Measurements from ENCODE around the gene GADD45GIP1. TPM values are rescaled to one million over a fixed set of nuclear protein-coding genes. Genes with fewer than 3 reads are reported as not detected.
A peak's percentile ranks its signal among the peaks of the same experiment; 100 is the strongest.

GADD45GIP1 gene
- total and polyA plus RNA-seq, 2 donors (not counting 1 experiment from before 2014, with no cell fraction given) = 19.5 to 19.7 TPM

- H4K20me1 ChIP-seq (ENCODE audit: control insufficient read depth, extremely low read depth, insufficient read depth, low read length) = no peaks in the 10 kb centered on the region
- H3K9ac ChIP-seq (ENCODE audit: insufficient read depth, low read length) = no peak overlapping the region
- H3K9me3 ChIP-seq (ENCODE audit: control insufficient read depth, insufficient read depth, low read depth, low read length) = no peaks in the 10 kb centered on the region
- no peak overlapping the region for H3K4me3 ChIP-seq (replicated peaks in 1 of 4; ENCODE audit: control extremely low read depth in 1 of 4, insufficient read depth in 1 of 4, low read depth in 3 of 4, low read length in 4 of 4)
- H3K79me2 ChIP-seq (ENCODE audit: control insufficient read depth, insufficient read depth, low read length) = peaks cover 39% of the 10 kb centered on the region
- H3K27ac ChIP-seq (ENCODE audit: insufficient read depth, low read length) = peak overlapping the region; percentile 24
- H3K36me3 ChIP-seq (ENCODE audit: control insufficient read depth, insufficient read depth, low read length) = peaks cover 44% of the 10 kb centered on the region
- no peaks in the 10 kb centered on the region for H3K27me3 ChIP-seq (ENCODE audit: control insufficient read depth, insufficient read depth, low read length)
- no peak overlapping the region for H3K4me2 ChIP-seq (ENCODE audit: extremely low read depth, insufficient read depth, low read length)
- DNase-seq (ENCODE audit: low read depth in 2 of 2) = no peak
- peaks cover 15% of the 10 kb centered on the region for H3K4me1 ChIP-seq (ENCODE audit: control insufficient read depth, extremely low read depth, insufficient read depth, low read length)
- TF ChIP-seq EZH2 (IDR thresholded peaks at IDR 0.05; ENCODE audit: low read length, missing control alignments) = no peak
- TF ChIP-seq CTCF (conservative IDR thresholded peaks at IDR 0.05 in 1 of 2, IDR thresholded peaks at IDR 0.05 in 1 of 2; ENCODE audit: low read depth in 1 of 2, low read length in 2 of 2) = no peak
- no peak overlapping the region for H2AFZ ChIP-seq (ENCODE audit: low read length)
Measured at GRCh38 chr19:12947702-12948611, 9.1 kb downstream of the GADD45GIP1 start.

- H3K79me2 ChIP-seq (ENCODE audit: control insufficient read depth, insufficient read depth, low read length) = peaks cover 44% of the 10 kb centered on the region
- no peaks in the 10 kb centered on the region for H3K27me3 ChIP-seq (ENCODE audit: control insufficient read depth, insufficient read depth, low read length)
- no peaks in the 10 kb centered on the region for H4K20me1 ChIP-seq (ENCODE audit: control insufficient read depth, extremely low read depth, insufficient read depth, low read length)
- peak overlapping the region; percentile 89 for H3K27ac ChIP-seq (ENCODE audit: insufficient read depth, low read length)
- H3K4me1 ChIP-seq (ENCODE audit: control insufficient read depth, extremely low read depth, insufficient read depth, low read length) = peaks cover 12% of the 10 kb centered on the region
- H3K4me3 ChIP-seq (replicated peaks in 1 of 4; ENCODE audit: control extremely low read depth in 1 of 4, insufficient read depth in 1 of 4, low read depth in 3 of 4, low read length in 4 of 4) = peak overlapping the region; percentile 84 to 99 (median 88)
- H2AFZ ChIP-seq (ENCODE audit: low read length) = no peak overlapping the region
- no peaks in the 10 kb centered on the region for H3K9me3 ChIP-seq (ENCODE audit: control insufficient read depth, insufficient read depth, low read depth, low read length)
- peak overlapping the region; percentile 78 for H3K9ac ChIP-seq (ENCODE audit: insufficient read depth, low read length)
- peak overlapping the region; percentile 99 for H3K4me2 ChIP-seq (ENCODE audit: extremely low read depth, insufficient read depth, low read length)
- peaks cover 41% of the 10 kb centered on the region for H3K36me3 ChIP-seq (ENCODE audit: control insufficient read depth, insufficient read depth, low read length)
- DNase-seq (ENCODE audit: low read depth in 2 of 2) = no peak
- TF ChIP-seq EZH2 (IDR thresholded peaks at IDR 0.05; ENCODE audit: low read length, missing control alignments) (no peak), CTCF (conservative IDR thresholded peaks at IDR 0.05 in 1 of 2, IDR thresholded peaks at IDR 0.05 in 1 of 2; ENCODE audit: low read depth in 1 of 2, low read length in 2 of 2) (no peak)
Measured at GRCh38 chr19:12946731-12947496, 10.1 kb downstream of the GADD45GIP1 start.

- peaks cover 51% of the 10 kb centered on the region for H3K79me2 ChIP-seq (ENCODE audit: control insufficient read depth, insufficient read depth, low read length)
- TF ChIP-seq CTCF (conservative IDR thresholded peaks at IDR 0.05 in 1 of 2, IDR thresholded peaks at IDR 0.05 in 1 of 2; ENCODE audit: low read depth in 1 of 2, low read length in 2 of 2) = no peak
- TF ChIP-seq EZH2 (IDR thresholded peaks at IDR 0.05; ENCODE audit: low read length, missing control alignments) = no peak
- no peaks in the 10 kb centered on the region for H4K20me1 ChIP-seq (ENCODE audit: control insufficient read depth, extremely low read depth, insufficient read depth, low read length)
- peaks cover 11% of the 10 kb centered on the region for H3K4me1 ChIP-seq (ENCODE audit: control insufficient read depth, extremely low read depth, insufficient read depth, low read length)
- DNase-seq (ENCODE audit: low read depth in 2 of 2) = peak; percentile 81 to 84
- no peaks in the 10 kb centered on the region for H3K9me3 ChIP-seq (ENCODE audit: control insufficient read depth, insufficient read depth, low read depth, low read length)
- H3K4me2 ChIP-seq (ENCODE audit: extremely low read depth, insufficient read depth, low read length) = peak overlapping the region; percentile 99
- no peak overlapping the region for H2AFZ ChIP-seq (ENCODE audit: low read length)
- H3K4me3 ChIP-seq (replicated peaks in 1 of 4; ENCODE audit: control extremely low read depth in 1 of 4, insufficient read depth in 1 of 4, low read depth in 3 of 4, low read length in 4 of 4) = peak overlapping the region; percentile 84 to 99 (median 88)
- peak overlapping the region; percentile 78 for H3K9ac ChIP-seq (ENCODE audit: insufficient read depth, low read length)
- H3K36me3 ChIP-seq (ENCODE audit: control insufficient read depth, insufficient read depth, low read length) = peaks cover 43% of the 10 kb centered on the region
- peak overlapping the region; percentile 89 for H3K27ac ChIP-seq (ENCODE audit: insufficient read depth, low read length)
- no peaks in the 10 kb centered on the region for H3K27me3 ChIP-seq (ENCODE audit: control insufficient read depth, insufficient read depth, low read length)
Measured at GRCh38 chr19:12946092-12946721, 10.8 kb downstream of the GADD45GIP1 start.
